SH-SY5Y (cell line): ENCODE results near the gene FNDC11.

Experiments
- GATA2 ChIP-seq: IDR thresholded peaks from 2 replicates; pipeline ENCODE4 v1.6.1; 2011; ENCODE audit warnings: mild to moderate bottlenecking, low read depth, low read length
- GATA3 ChIP-seq: IDR thresholded peaks from 2 replicates; pipeline ENCODE4 v1.6.1; 2011; ENCODE audit warnings: low read depth, mild to moderate bottlenecking, low read length, moderate library complexity

- TF ChIP-seq GATA2 (no peak), GATA3 (no peak)
These were observed 9.4 kb downstream of the FNDC11 start for GRCh38 chr20:63563225-63563935.
